ENCODE measurements around the gene METAP1D.

GRCh38 chr2:172109988-172110811 is 110.4 kb downstream of the METAP1D start:
- TF ChIP-seq, protein P1, sequence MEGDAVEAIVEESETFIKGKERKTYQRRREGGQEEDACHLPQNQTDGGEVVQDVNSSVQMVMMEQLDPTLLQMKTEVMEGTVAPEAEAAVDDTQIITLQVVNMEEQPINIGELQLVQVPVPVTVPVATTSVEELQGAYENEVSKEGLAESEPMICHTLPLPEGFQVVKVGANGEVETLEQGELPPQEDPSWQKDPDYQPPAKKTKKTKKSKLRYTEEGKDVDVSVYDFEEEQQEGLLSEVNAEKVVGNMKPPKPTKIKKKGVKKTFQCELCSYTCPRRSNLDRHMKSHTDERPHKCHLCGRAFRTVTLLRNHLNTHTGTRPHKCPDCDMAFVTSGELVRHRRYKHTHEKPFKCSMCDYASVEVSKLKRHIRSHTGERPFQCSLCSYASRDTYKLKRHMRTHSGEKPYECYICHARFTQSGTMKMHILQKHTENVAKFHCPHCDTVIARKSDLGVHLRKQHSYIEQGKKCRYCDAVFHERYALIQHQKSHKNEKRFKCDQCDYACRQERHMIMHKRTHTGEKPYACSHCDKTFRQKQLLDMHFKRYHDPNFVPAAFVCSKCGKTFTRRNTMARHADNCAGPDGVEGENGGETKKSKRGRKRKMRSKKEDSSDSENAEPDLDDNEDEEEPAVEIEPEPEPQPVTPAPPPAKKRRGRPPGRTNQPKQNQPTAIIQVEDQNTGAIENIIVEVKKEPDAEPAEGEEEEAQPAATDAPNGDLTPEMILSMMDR (IDR thresholded peaks at IDR 0.05) = no peak
- TF ChIP-seq POLR2A (IDR thresholded peaks at IDR 0.05) = no peak
